ENCODE measurements around the gene RPTOR.

GRCh38 chr17:80502578-80502877, 42.1 kb upstream of the RPTOR start:
- no peak for TF ChIP-seq CTCF (IDR thresholded peaks at IDR 0.05; ENCODE audit: insufficient read depth, low read length)
- no peak for TF ChIP-seq POLR2AphosphoS5 (IDR thresholded peaks at IDR 0.05; ENCODE audit: low read depth)
- no peak for TF ChIP-seq GABPA (IDR thresholded peaks at IDR 0.05; ENCODE audit: low read depth)
- no peak for TF ChIP-seq REST (IDR thresholded peaks at IDR 0.05; ENCODE audit: insufficient replicate concordance, low read depth)
